ENCODE data around the gene CYP3A5.
"Not testable (repeated sequence)": the region's sequence is repeated elsewhere in the genome, so short reads cannot be mapped to it uniquely, and the experiment has no call there.

GRCh38 chr7:99657879-99658278 lies 21.9 kb downstream of the CYP3A5 start:
- TF ChIP-seq, protein P1, sequence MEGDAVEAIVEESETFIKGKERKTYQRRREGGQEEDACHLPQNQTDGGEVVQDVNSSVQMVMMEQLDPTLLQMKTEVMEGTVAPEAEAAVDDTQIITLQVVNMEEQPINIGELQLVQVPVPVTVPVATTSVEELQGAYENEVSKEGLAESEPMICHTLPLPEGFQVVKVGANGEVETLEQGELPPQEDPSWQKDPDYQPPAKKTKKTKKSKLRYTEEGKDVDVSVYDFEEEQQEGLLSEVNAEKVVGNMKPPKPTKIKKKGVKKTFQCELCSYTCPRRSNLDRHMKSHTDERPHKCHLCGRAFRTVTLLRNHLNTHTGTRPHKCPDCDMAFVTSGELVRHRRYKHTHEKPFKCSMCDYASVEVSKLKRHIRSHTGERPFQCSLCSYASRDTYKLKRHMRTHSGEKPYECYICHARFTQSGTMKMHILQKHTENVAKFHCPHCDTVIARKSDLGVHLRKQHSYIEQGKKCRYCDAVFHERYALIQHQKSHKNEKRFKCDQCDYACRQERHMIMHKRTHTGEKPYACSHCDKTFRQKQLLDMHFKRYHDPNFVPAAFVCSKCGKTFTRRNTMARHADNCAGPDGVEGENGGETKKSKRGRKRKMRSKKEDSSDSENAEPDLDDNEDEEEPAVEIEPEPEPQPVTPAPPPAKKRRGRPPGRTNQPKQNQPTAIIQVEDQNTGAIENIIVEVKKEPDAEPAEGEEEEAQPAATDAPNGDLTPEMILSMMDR (IDR thresholded peaks at IDR 0.05; ENCODE audit: low read depth, low read length): not testable (repeated sequence)
- TF ChIP-seq EZH2phosphoT487 (IDR thresholded peaks at IDR 0.05; ENCODE audit: low read depth): not testable (repeated sequence)

Measured in OCI-LY3 (cell line).